T-cell (primary cell): ENCODE measurements around the gene SPATA31D1. TPM values are rescaled to one million over a fixed set of nuclear protein-coding genes. Genes with fewer than 3 reads are reported as not detected.

ENCODE experiments used
- ATAC-seq, 4 experiments: fragments of 200-7000 bp in 3 of 4; fragments of 150-1000 bp in 1 of 4; cut with Tn5 transposase; replicated peaks in 1 of 4; 1 replicate in 3 of 4; 2 replicates in 1 of 4; pipeline ENCODE4 v1.10.0; 2021; ENCODE audit warnings: moderate library complexity in 3 of 4, mild to moderate bottlenecking in 2 of 4, moderate number of reproducible peaks in 1 of 4
- CTCF ChIA-PET, 2 donors: fragments of 300-600 bp; sonication (Branson Sonifier 250); formaldehyde crosslinking; loops; one replicate each; lab custom pipeline; 2022; ENCODE audit warnings: antibody characterized with exemption in 2 of 2; lab: Charles Lee
- POLR2A ChIA-PET, 2 donors: fragments of 300-600 bp; sonication (Branson Sonifier 250); formaldehyde crosslinking; loops; one replicate each; lab custom pipeline; 2022; ENCODE audit warnings: antibody characterized with exemption in 2 of 2; lab: Charles Lee
- DNase-seq, 35 experiments: peaks; one replicate each; pipeline versions ENCODE4 v3.0.0 to v3.0.0-alpha.2; 2013 to 2023
- H3K27ac ChIP-seq: one replicate; pipeline ENCODE4 v1.5.1; 2013; ENCODE audit warnings: low read length
- H3K27me3 ChIP-seq, 2 experiments: replicated peaks in 1 of 2; 1 replicate in 1 of 2; 2 replicates in 1 of 2; pipeline versions ENCODE4 v1.6.1 to v1.7.0; 2013; ENCODE audit warnings: low read length in 1 of 2, mixed read lengths in 1 of 2; ENCODE audit not compliant: control insufficient read depth in 2 of 2, insufficient read depth in 2 of 2; ENCODE audit errors: extremely low read depth in 1 of 2
- H3K36me3 ChIP-seq, 2 donors: 1 replicate in 1 of 2; 2 replicates in 1 of 2; pipeline versions ENCODE4 v1.6.1 to v1.7.0; 2013; ENCODE audit warnings: low read length in 1 of 2; ENCODE audit not compliant: control insufficient read depth in 2 of 2, insufficient read depth in 1 of 2; ENCODE audit errors: extremely low read depth in 1 of 2
- H3K4me1 ChIP-seq, 2 experiments: 1 replicate in 1 of 2; 2 replicates in 1 of 2; pipeline versions ENCODE4 v1.6.1 to v1.7.0; 2013; ENCODE audit warnings: low read length in 2 of 2, mixed read lengths in 1 of 2; ENCODE audit not compliant: insufficient read depth in 2 of 2, control insufficient read depth in 1 of 2; ENCODE audit errors: extremely low read depth in 1 of 2
- H3K4me3 ChIP-seq, 2 donors: 1 replicate in 1 of 2; 2 replicates in 1 of 2; pipeline versions ENCODE4 v1.5.1 to v1.7.0; 2013; ENCODE audit warnings: mild to moderate bottlenecking in 2 of 2, low read length in 1 of 2, moderate library complexity in 1 of 2; ENCODE audit not compliant: control insufficient read depth in 1 of 2; ENCODE audit errors: extremely low read depth in 1 of 2
- H3K9me3 ChIP-seq: 2 replicates; pipeline ENCODE4 v1.7.0; 2013
- H3K27ac Mint-ChIP-seq, 2 donors: one replicate each; pipeline ENCODE4 v1.8.0; 2020 to 2021; ENCODE audit warnings: mild to moderate bottlenecking in 2 of 2, mixed read lengths in 2 of 2
- H3K27me3 Mint-ChIP-seq, 2 donors: one replicate each; pipeline ENCODE4 v1.8.0; 2021 to 2022; ENCODE audit warnings: mixed read lengths in 2 of 2
- H3K36me3 Mint-ChIP-seq: one replicate; pipeline ENCODE4 v1.8.0; 2021; ENCODE audit warnings: mixed read lengths
- H3K4me1 Mint-ChIP-seq, 3 donors: one replicate each; pipeline ENCODE4 v1.8.0; 2020 to 2022; ENCODE audit warnings: mixed read lengths in 3 of 3, mild to moderate bottlenecking in 1 of 3
- H3K4me3 Mint-ChIP-seq, 3 donors: one replicate each; pipeline ENCODE4 v1.8.0; 2020 to 2022; ENCODE audit warnings: mild to moderate bottlenecking in 3 of 3, mixed read lengths in 3 of 3, moderate library complexity in 3 of 3
- H3K9me3 Mint-ChIP-seq, 3 donors: one replicate each; pipeline ENCODE4 v1.8.0; 2020 to 2022; ENCODE audit warnings: mixed read lengths in 3 of 3
- WGBS: methylation state at CpG from one replicate; pipeline ENCODE4 v1.1.5; 2013; ENCODE audit warnings: missing lambda C conversion rate; ENCODE audit not compliant: insufficient coverage; 5-methylcytosine and 5-hydroxymethylcytosine counted together
- total RNA-seq, 35 experiments: library from RNA in 6 of 35; stranded (reverse) in 6 of 35; fragments of 120-200 nt in 1 of 35; gene quantifications; one replicate each; pipeline versions ENCODE4 v1.2.1 to v1.2.4 and lab custom pipeline; 2013 to 2026

The SPATA31D1 gene
- total RNA-seq, 5 donors from 2014 or later (not counting 1 experiment from before 2014, with no cell fraction given), result not detected

DNA sequence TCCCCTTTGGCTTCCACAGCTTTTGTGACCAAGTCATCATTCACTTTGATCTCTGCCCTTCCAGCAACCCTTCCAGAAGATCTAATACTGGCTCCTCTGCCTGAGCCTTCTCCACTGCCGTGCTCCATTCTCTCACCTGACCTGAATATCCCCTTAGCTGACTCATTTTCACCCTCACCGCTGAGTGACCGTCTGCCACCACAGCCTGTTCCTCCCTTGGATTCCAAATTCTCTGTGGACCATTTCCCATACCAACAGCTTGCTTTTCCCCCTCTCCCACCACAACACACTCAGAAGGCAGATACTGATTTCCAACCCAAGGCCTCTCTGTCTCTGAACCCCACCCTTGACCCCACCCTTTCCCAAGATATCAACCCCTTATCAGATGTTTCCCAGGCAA is 20.5 kb upstream of the SPATA31D1 start:
- Mint-ChIP-seq H3K4me1 (no peaks in the 10 kb centered on the region), H3K27me3 (peaks cover 0 to 6% of the 10 kb centered on the region in 2 donors), H3K27ac (no peak overlapping the region), H3K4me3 (no peak overlapping the region), H3K9me3 (peaks cover 3 to 4% (median 4%) of the 10 kb centered on the region in 3 donors), H3K36me3 (no peaks in the 10 kb centered on the region)
- no peak overlapping the region for H3K27ac ChIP-seq
- 84% methylated on average over 3 of the region's 3 CpGs for WGBS
- no peaks in the 10 kb centered on the region for H3K9me3 ChIP-seq
- ATAC-seq (no peak), DNase-seq (no peak)
- POLR2A ChIA-PET, result no interaction called here
- H3K36me3 ChIP-seq, result no peaks in the 10 kb centered on the region
- H3K4me1 ChIP-seq, result no peaks in the 10 kb centered on the region
- no peaks in the 10 kb centered on the region for H3K27me3 ChIP-seq
- no peak overlapping the region for H3K4me3 ChIP-seq
- CTCF ChIA-PET, result no interaction called here

DNA sequence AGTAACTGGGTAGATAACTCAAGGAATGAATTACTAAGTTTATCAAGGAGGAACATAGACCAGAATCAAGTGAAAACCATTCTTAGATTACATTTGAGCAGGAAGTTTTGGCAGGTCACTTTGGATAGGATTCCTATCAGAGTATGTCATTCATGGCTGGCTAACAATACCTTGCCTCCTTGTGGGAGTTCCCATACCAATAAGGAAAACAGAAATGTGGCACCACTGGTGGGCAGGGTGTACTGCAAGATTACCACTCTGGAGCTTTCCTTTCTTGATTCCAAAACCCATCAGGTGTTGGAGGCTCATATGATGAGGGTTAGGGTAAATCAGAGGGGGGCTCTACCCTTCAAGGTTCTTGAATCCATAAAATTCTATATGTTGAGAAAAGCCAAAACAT is 18.6 kb upstream of the SPATA31D1 start:
- Mint-ChIP-seq H3K4me3 (no peak overlapping the region), H3K27me3 (peaks cover 0 to 6% of the 10 kb centered on the region in 2 donors)

DNA sequence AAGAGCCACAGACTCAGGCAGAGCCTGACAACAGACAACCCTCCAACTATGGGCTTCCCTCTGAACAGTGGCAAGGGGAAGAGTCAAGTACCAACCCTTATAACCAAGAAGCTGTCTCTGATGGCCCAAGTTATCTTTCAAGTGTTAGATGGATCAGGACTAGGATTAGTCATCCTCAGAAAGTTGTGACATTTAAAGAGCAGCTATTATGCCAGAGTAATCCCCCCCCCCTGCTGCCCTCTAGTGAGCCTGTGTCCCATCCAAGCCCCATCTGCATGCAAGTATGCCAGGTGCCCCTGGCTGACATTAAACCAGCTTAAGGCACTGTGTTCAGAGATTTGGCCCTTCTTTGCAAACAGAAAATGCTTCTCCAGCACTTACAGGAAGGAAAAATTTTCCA is 16.8 kb upstream of the SPATA31D1 start:
- POLR2A ChIA-PET, result no interaction called here

More for the DNA sequence above, 18.6 kb upstream of the SPATA31D1 start:
- peaks cover 3 to 12% (median 7%) of the 10 kb centered on the region in 3 donors for H3K9me3 Mint-ChIP-seq
- no peaks in the 10 kb centered on the region for H3K27me3 ChIP-seq
- no peak for ATAC-seq
- no peak overlapping the region for H3K27ac Mint-ChIP-seq
- DNase-seq, result no peak
- no peak overlapping the region for H3K27ac ChIP-seq
- H3K4me1 ChIP-seq, result no peaks in the 10 kb centered on the region
- ChIA-PET CTCF (no interaction called here), POLR2A (no interaction called here)
- H3K9me3 ChIP-seq, result no peaks in the 10 kb centered on the region
- no peaks in the 10 kb centered on the region for H3K36me3 Mint-ChIP-seq
- H3K36me3 ChIP-seq, result no peaks in the 10 kb centered on the region
- H3K4me3 ChIP-seq, result no peak overlapping the region
- no peaks in the 10 kb centered on the region for H3K4me1 Mint-ChIP-seq

DNA sequence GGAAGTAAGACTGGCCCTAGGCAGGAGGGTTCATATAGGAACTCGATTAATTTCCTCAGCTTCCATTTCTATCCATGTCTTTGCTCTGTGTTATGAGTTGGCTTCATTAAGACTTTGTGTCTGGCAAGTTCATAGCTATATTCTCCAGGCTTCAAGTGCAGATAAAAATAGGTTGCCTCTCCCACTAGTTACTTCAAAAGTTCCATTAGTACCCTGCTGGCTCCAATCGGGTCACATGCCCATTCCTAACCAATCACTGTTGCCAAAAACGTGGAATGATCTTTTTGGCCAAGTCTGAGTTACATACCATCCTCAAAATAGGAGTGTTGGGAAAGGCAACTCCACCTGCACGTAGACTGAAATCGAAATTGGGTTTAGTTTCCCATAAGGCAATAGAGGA is 13.8 kb upstream of the SPATA31D1 start:
- Histone ChIP-seq H3K4me1 (no peaks in the 10 kb centered on the region), H3K9me3 (no peaks in the 10 kb centered on the region), H3K36me3 (no peaks in the 10 kb centered on the region), H3K27ac (no peak overlapping the region), H3K4me3 (no peak overlapping the region), H3K27me3 (no peaks in the 10 kb centered on the region)
- no peaks in the 10 kb centered on the region for H3K4me1 Mint-ChIP-seq
- CTCF ChIA-PET, result no interaction called here
- POLR2A ChIA-PET, result no interaction called here
- H3K9me3 Mint-ChIP-seq, result peaks cover 3 to 11% (median 11%) of the 10 kb centered on the region in 3 donors
- DNase-seq (no peak), ATAC-seq (no peak)
- no peak overlapping the region for H3K4me3 Mint-ChIP-seq
- no peaks in the 10 kb centered on the region for H3K27me3 Mint-ChIP-seq
- WGBS, result no CpG with 5 or more reads among the region's 5 CpGs
- no peak overlapping the region for H3K27ac Mint-ChIP-seq
- H3K36me3 Mint-ChIP-seq, result no peaks in the 10 kb centered on the region

More for the DNA sequence above, 16.8 kb upstream of the SPATA31D1 start:
- Mint-ChIP-seq H3K27me3 (peaks cover 0 to 6% of the 10 kb centered on the region in 2 donors), H3K9me3 (peaks cover 3 to 12% (median 11%) of the 10 kb centered on the region in 3 donors), H3K27ac (no peak overlapping the region), H3K4me3 (no peak overlapping the region), H3K36me3 (no peaks in the 10 kb centered on the region), H3K4me1 (no peaks in the 10 kb centered on the region)
- H3K27ac ChIP-seq, result no peak overlapping the region
- no peak overlapping the region for H3K4me3 ChIP-seq
- DNase-seq (no peak), ATAC-seq (no peak)
- CTCF ChIA-PET, result no interaction called here
- no peaks in the 10 kb centered on the region for H3K27me3 ChIP-seq
- no peaks in the 10 kb centered on the region for H3K36me3 ChIP-seq
- H3K4me1 ChIP-seq, result no peaks in the 10 kb centered on the region
- no peaks in the 10 kb centered on the region for H3K9me3 ChIP-seq

DNA sequence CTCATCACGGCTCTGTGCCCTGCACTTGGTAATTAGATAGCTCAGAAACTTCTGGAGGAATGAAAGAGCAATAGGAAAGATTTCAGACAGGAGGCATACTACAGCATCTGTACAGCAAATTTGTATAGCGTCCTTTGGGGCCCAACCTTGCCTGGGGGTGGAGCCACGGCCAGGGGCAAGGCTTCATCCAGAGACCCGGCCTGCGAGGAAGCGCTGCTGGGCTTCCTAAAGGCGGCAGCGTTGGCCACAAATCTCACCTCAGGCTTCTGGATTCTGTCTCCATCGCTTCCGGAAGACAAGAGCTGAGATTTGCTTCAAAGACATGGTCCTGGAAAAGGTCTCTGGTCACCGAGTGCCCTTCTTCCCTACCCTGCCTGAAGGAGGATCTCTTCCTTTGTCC is 12.2 kb upstream of the SPATA31D1 start:
- Histone ChIP-seq H3K27me3 (no peaks in the 10 kb centered on the region), H3K9me3 (no peaks in the 10 kb centered on the region), H3K27ac (no peak overlapping the region), H3K4me1 (no peaks in the 10 kb centered on the region), H3K36me3 (no peaks in the 10 kb centered on the region), H3K4me3 (no peak overlapping the region)
- ChIA-PET CTCF (no interaction called here), POLR2A (no interaction called here)
- Mint-ChIP-seq H3K27me3 (no peaks in the 10 kb centered on the region), H3K27ac (no peak overlapping the region), H3K4me3 (no peak overlapping the region), H3K9me3 (peaks cover 3 to 15% (median 11%) of the 10 kb centered on the region in 3 donors), H3K36me3 (no peaks in the 10 kb centered on the region), H3K4me1 (no peaks in the 10 kb centered on the region)
- DNase-seq (no peak), ATAC-seq (no peak)
- 90% methylated on average over 8 of the region's 11 CpGs for WGBS

DNA sequence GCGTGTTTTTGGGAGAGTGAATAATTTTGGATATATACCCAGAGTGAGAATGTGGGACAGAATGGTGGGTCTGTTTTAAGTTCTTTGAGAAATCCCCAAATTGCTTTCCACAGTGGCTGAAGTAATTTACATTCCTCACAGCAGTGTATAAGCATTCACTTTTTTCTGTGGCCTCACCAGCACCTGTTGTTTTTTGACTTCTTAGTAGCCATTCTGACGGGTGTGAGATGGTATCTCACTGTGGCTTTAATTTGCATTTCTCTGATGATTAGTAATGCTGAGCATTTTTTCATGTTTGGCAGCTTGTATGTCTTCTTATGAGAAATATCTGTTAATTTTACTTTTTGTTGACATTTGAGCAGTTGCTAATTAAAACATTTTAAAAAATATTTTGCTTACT is 9.4 kb upstream of the SPATA31D1 start:
- no peaks in the 10 kb centered on the region for H3K4me1 ChIP-seq
- no peaks in the 10 kb centered on the region for H3K27me3 ChIP-seq
- Mint-ChIP-seq H3K27ac (no peak overlapping the region), H3K4me1 (no peaks in the 10 kb centered on the region), H3K27me3 (no peaks in the 10 kb centered on the region), H3K9me3 (peaks cover 3 to 15% (median 11%) of the 10 kb centered on the region in 3 donors), H3K36me3 (no peaks in the 10 kb centered on the region), H3K4me3 (no peak overlapping the region)
- no peak overlapping the region for H3K27ac ChIP-seq
- H3K4me3 ChIP-seq, result no peak overlapping the region
- no peak for DNase-seq
- no peaks in the 10 kb centered on the region for H3K36me3 ChIP-seq
- POLR2A ChIA-PET, result no interaction called here
- 100% methylated on average over 1 of the region's 2 CpGs for WGBS
- ATAC-seq, result no peak
- CTCF ChIA-PET, result no interaction called here
- no peaks in the 10 kb centered on the region for H3K9me3 ChIP-seq

DNA sequence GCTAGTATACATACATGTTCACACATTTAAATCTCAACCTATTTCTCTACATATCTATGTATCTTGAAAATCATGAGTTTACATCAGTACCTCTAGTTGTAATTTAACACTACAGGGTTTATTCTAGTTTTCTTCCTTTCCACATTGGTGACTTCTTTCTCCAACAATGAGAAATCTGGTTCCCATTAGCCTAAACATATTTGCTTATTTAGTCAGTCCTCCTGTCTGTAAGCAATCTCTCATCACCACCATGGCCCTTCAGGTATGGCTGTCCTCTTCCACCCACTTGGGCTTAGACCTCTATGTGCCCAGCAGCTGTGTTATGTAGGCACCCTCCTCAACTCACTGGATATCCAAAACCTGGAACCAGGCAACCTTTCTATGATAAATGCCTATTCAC is 8.0 kb upstream of the SPATA31D1 start:
- ChIA-PET CTCF (no interaction called here), POLR2A (no interaction called here)
- Histone ChIP-seq H3K27me3 (no peaks in the 10 kb centered on the region), H3K27ac (no peak overlapping the region), H3K36me3 (no peaks in the 10 kb centered on the region), H3K4me1 (no peaks in the 10 kb centered on the region), H3K9me3 (no peaks in the 10 kb centered on the region), H3K4me3 (no peak overlapping the region)
- peaks cover 3 to 20% (median 3%) of the 10 kb centered on the region in 3 donors for H3K9me3 Mint-ChIP-seq
- H3K4me1 Mint-ChIP-seq, result no peaks in the 10 kb centered on the region
- no peaks in the 10 kb centered on the region for H3K27me3 Mint-ChIP-seq
- no peak for DNase-seq
- ATAC-seq, result no peak
- H3K36me3 Mint-ChIP-seq, result no peaks in the 10 kb centered on the region
- H3K4me3 Mint-ChIP-seq, result no peak overlapping the region
- H3K27ac Mint-ChIP-seq, result no peak overlapping the region
